NCI-H526 treated with DMSO at 0.1 percent for 48 hours (cell line): ENCODE results near the gene POLR3E.
"Not testable (repeated sequence)": the region's sequence is repeated elsewhere in the genome, so short reads cannot be mapped to it uniquely, and the experiment has no call there.

Experiments used
- DNase-seq: peaks from one replicate; lab custom pipeline; 2025; lab: John Stamatoyannopoulos, UW

The POLR3E gene

GRCh38 chr16:22336581-22336980 is 39.4 kb downstream of the POLR3E start:
- DNase-seq: no peak

DNA sequence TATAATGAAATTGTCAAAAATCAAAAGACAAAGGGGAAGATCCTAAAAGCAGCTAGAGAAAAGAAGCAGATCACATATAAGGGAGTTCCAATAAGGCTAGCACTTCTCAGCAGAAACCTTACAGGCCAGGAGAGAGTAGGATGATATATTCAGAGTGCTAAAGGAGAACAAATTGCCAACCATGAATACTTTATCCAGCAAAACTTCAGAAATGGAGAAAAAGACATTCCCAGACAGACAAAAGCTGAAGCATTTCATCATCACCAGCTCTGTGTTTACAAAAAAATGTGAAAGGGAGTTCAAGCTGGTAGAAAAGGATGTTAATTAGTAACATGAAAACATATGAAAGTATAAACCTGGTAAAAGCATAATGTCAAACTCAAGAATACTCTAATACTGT is 39.8 kb downstream of the POLR3E start:
- DNase-seq: no peak

DNA sequence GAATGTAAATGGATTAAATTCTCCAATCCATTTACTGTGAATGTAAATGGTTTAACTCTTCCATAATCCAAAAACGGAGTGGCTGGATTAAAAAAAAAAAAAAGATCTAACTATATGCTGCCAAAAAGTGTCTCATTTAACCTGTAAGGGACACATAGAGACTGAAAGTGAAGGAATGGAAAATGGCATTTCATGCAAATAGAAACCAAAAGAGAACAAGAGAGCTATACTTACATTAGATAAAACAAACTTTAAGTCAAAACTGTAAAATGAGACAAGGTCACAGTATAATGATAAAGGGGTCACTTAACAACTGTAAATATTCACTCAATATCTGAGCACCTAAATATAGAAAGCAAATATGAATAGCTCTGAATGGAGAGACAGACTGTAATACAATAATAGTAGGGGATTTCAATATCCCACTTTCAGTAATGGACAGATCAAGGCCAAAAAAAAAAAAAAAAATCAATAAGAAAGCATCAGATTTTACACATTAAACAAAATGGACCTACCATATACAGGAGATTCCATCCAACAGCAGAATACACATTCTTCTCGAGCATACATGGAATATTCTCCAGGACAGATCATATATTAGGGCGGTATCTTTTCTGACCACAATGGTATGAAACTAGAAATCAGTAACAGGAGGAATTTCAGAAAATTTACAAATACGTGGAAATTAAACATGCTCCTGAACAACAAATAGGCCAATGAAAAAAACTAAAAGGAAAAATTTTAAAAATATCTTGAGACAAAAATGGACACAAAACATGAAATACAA is 40.8 kb downstream of the POLR3E start:
- no peak for DNase-seq

GRCh38 chr16:22340945-22341344 is 43.7 kb downstream of the POLR3E start:
- DNase-seq: no peak

DNA sequence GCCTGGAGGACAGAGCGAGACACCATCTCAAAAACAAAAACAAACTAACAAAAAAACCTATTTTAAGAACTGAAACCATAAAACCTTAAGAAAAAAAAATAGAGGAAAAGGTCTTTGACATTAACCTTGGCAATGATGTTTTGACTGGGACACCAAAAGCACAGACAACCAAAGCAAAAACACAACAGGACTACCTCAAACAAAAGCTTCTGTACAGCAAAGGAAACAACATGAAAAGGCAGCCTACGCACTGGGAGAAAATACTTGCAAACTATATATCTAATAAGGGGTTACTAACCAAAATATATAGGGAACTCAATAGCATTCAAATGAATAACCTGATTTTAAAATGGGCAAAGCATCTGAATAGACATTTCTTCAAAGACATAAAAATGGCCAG is 44.9 kb downstream of the POLR3E start:
- no peak for DNase-seq

DNA sequence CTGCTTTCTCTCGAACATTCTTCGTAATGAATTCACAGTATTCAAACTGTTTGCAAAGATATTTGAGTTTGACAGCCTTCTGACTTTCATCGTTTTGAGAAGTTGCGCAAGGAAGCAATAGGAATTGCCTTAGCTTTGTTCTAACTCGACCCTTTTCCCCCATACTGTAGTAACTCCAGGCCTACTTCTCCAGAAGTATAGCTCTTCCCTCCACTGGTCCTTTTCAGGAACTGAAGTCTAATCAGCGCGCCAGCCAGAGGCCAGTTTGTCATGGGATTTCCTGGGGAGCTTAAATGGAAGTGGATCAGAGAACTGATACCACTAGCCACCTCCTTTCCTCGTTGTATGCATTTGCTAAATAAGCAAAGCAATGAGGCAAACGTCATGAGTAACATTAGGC is 49.3 kb downstream of the POLR3E start:
- no peak for DNase-seq

DNA sequence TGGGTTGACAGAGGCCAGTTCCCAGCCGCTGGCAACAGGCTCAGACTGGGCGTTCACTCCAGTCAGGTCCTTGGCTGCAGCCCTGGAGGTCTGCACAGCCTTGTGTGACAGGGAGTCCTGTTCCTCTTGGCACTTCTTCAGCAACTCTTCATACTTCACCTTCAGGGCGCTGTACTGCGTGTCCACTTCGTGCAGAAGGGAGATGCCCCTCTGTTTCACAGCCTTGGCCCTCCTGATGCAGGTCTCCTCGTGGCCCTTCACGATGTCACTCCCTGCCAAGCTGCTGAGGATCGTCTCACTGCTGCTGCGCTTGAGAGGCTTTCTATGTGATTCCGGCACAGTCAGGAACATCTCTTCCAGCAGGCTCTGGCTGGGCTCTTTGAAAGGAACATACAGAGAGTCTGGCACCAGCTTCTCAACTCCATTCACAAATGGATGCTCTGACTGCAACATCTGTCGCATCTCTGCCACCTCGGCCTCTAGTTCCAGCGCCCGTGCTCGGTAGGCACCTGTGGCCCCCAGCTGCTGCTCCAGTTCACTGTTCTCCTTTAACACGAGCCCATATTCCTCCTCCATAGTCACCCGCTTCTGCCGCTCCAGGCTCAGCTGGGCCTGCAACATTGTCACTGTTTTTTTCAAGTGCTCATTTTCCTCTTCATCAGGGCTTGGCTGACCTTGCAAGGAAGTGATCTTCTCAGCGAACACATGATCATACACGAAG is 50.1 kb downstream of the POLR3E start:
- no peak for DNase-seq

DNA sequence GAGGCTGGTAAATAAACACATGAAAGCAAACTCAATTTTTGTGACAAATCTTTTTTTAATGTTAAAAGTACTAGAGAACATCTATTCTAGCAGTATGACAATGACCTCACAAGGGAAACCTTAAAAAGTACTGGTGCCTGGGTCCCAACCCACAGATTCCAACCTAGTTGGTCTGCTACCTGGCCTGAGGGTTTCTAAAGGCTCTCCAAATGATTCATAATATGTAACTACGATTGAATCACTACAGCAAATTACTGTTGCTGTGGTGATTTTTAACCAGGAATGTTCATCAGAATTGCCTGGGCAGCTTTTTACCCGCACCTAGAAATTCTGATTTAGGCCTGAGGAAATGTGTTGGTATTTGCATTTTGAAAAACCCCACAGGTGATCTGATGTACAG is 51.1 kb downstream of the POLR3E start:
- no peak for DNase-seq

- not testable (repeated sequence) for DNase-seq
These were observed 53.8 kb downstream of the POLR3E start for GRCh38 chr16:22351017-22351416.

- no peak for DNase-seq
These were observed 54.9 kb downstream of the POLR3E start for GRCh38 chr16:22352140-22352539.

- no peak for DNase-seq
These were observed 55.5 kb downstream of the POLR3E start for GRCh38 chr16:22352723-22353122.

DNA sequence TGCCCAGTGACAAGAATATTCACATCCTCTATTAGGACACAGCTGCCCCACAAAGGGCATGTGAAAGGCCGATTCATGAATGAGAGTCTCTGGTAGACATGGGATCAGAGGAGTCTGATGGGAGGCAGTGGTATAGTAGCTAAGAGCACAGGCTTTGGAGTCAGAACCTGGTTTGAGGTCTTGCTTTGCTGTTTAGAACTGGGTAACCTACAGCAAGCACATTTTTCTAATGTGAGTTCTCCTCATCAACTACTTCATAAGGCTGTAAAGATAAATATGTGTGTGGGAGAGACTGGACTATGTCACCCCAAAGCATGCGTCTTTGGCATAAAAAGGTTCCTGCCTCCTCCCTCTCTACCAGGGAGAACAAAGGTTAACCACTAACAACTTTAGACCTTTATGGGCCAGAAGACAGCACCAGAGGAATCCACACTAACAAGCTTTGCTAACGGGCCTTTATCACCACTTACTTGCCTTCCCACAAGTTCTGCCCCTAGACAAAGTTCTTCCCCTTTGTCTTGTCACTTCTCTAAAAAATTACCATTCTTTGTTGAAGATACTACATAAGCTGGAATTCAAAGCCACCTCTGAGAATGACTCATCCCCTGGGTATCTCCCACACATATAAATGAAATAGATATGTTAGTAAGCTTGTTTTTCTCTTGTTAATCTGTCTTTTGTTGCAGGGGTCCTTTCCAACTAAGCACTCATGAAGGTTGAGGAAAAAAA is 56.1 kb downstream of the POLR3E start:
- DNase-seq: no peak

- no peak for DNase-seq
These were observed 56.8 kb downstream of the POLR3E start for GRCh38 chr16:22353933-22354541.

GRCh38 chr16:22355487-22355908 is 58.3 kb downstream of the POLR3E start:
- no peak for DNase-seq

DNA sequence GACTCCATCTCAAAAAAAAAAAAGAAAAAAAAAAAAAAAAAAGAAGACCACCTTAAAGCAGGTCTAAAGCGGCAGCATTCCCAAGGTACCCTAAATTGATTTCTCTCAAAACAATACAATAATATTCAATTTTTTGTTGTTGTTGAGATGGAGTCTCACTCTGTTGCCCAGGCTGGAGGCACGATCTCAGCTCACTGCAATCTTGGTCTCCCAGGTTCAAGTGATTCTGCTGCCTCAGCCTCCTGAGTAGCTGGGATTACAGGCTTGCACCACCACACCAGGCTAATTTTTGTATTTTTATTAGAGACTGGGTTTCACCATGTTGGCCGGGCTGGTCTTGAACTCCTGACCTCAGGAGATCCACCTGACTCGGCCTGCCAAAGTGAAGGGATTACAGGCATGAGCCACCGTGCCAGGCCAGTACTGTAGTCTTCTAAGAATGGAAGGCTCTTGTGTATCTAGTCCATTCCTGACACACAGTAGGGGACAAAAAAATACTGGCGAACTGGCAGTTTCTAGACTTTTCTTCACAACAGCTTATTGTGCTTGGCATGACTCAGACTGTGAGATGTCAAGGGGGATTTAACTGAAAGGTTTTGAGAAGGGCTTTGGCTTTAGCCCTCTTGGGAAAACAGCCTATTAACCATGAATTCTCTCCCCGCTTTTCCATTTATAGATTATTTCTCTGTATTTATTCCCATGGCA is 59.9 kb downstream of the POLR3E start:
- DNase-seq: no peak

DNA sequence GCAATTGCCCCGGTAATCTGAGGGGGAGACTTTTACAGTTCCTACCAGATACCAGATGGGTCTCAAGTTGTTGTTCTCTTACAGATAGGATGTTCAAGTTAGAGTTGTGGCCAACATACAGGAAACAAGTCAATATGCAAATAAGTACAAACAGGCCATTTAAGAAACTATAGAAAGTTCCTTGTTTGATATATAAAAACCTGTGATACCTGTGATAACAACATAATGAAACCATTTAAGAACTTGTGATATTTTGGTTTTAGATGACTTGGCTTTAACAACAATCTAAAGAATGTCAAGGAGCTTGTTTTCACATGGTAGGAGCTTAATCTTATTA is 60.4 kb downstream of the POLR3E start:
- no peak for DNase-seq

GRCh38 chr16:22358000-22358399 is 60.8 kb downstream of the POLR3E start:
- DNase-seq: no peak

DNA sequence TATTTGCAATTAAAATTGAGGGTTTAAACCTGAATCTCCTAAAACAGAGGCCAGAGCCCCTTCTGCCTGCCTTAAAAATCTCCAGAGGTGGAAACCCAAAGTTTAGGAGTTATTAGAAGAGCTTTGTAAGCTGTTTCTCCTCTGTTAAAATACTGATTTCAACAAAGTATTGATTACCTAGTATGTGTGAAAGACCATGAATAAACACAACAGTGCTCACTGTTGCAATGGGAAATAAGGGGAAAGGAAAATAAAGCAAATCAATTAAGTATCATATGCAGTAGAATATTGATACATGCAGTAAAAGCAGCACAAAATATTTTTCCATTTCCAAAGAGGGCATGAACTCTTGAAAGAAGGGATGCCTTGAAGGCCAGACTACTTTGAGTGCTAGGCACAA is 62.5 kb downstream of the POLR3E start:
- DNase-seq: no peak

GRCh38 chr16:22360963-22361659 is 63.9 kb downstream of the POLR3E start:
- DNase-seq: no peak

GRCh38 chr16:22364241-22364640 is 67.0 kb downstream of the POLR3E start:
- no peak for DNase-seq

GRCh38 chr16:22366371-22366770 is 69.2 kb downstream of the POLR3E start:
- no peak for DNase-seq
